ENCODE results near the gene DENND2D.

DNA sequence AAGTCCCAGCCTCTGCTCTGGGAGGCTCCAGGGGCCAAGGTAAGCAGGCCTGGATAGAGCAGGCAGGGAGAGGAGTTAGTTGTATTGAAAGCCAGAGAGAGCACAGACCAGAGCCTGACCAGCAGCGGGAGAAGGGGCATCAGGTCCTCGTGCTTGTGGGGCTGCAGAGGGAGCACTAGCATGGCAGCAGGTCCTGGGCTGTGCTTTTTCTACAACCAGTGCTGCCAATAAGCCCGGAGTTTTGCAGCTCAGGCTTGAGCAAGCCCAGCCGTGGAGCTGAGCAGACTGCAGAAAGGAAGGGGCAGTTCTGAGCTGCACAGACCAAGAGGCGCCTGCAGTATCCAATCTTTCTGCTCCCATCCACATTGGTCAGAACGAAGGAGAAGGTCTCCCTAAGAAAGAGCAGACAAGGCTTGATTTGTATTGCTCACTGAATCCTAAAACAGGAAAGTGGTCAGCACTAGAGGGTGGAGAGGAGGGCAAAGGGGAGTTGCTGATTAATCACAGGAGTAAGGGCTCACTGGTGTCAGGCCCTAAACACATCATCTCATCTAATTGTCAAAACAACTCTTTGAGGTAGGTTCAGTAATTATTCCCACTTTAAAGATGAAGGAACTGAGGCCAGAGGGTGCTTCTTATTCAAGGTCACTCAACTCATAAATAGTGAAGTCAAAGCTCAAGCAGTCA, 2.7 kb downstream of the DENND2D start:
- no peak for TF ChIP-seq POLR2A (IDR thresholded peaks at IDR 0.05)
- TF ChIP-seq, protein P1, sequence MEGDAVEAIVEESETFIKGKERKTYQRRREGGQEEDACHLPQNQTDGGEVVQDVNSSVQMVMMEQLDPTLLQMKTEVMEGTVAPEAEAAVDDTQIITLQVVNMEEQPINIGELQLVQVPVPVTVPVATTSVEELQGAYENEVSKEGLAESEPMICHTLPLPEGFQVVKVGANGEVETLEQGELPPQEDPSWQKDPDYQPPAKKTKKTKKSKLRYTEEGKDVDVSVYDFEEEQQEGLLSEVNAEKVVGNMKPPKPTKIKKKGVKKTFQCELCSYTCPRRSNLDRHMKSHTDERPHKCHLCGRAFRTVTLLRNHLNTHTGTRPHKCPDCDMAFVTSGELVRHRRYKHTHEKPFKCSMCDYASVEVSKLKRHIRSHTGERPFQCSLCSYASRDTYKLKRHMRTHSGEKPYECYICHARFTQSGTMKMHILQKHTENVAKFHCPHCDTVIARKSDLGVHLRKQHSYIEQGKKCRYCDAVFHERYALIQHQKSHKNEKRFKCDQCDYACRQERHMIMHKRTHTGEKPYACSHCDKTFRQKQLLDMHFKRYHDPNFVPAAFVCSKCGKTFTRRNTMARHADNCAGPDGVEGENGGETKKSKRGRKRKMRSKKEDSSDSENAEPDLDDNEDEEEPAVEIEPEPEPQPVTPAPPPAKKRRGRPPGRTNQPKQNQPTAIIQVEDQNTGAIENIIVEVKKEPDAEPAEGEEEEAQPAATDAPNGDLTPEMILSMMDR (IDR thresholded peaks at IDR 0.05) = no peak
- TF ChIP-seq EP300 (IDR thresholded peaks at IDR 0.05) = no peak
- no peak for TF ChIP-seq POLR2AphosphoS5 (IDR thresholded peaks at IDR 0.05)
